ENCODE data around the gene SMR3B. TPM values are rescaled to one million over a fixed set of nuclear protein-coding genes. Genes with fewer than 3 reads are reported as not detected.

SMR3B gene
- total and polyA plus RNA-seq, 2 of the 8 experiments (the other 6 are each of a cell fraction or from before 2014, with no cell fraction given), result not detected

- H3K4me2 ChIP-seq (ENCODE audit: insufficient read depth in 1 of 2, low read depth in 2 of 2, low read length in 2 of 2), result no peak overlapping the region
- no peak overlapping the region for H2BK5ac ChIP-seq (ENCODE audit: low read depth, low read length)
- H2BK120ac ChIP-seq (replicated peaks; ENCODE audit: low read depth, low read length), result no peak overlapping the region
- no peaks in the 10 kb centered on the region for H3K23me2 ChIP-seq (ENCODE audit: low read depth, low read length)
- DNase-seq (ENCODE audit: low read depth in 1 of 2, low spot score in 2 of 2) (no peak), FAIRE-seq (no peak)
- ChIA-PET POLR2A (ENCODE audit: partially characterized antibody) (no interaction called here), CTCF (ENCODE audit: partially characterized antibody) (no interaction called here)
- no peak overlapping the region for H2AFZ ChIP-seq (ENCODE audit: low read length)
- no peak overlapping the region for H4K5ac ChIP-seq (ENCODE audit: insufficient read length, low read depth, low read length)
- H3K56ac ChIP-seq (replicated peaks; ENCODE audit: insufficient read length, low read depth, low read length), result no peak overlapping the region
- no peak overlapping the region for H2AK5ac ChIP-seq (ENCODE audit: low read depth, low read length)
- H3K36me3 ChIP-seq (ENCODE audit: control insufficient read depth in 2 of 4, insufficient read depth in 4 of 4, low read length in 3 of 4), result no peaks in the 10 kb centered on the region
- no peak overlapping the region for H3K23ac ChIP-seq (ENCODE audit: insufficient read length)
- H4K8ac ChIP-seq (ENCODE audit: extremely low read depth, insufficient read depth, low read length), result no peak overlapping the region
- H3K9ac ChIP-seq (replicated peaks in 1 of 4; ENCODE audit: extremely low read depth in 1 of 4, low read depth in 3 of 4, low read length in 3 of 4), result no peak overlapping the region
- WGBS, 2 experiments (ENCODE audit: extremely low coverage in 1 of 2, insufficient coverage in 1 of 2, insufficient read length in 1 of 2, insufficient replicate concordance in 2 of 2, low coverage in 1 of 2, low lambda C conversion rate in 2 of 2, missing lambda C conversion rate in 1 of 2), result 100% methylated on average over 1 of the region's 1 CpG; no CpG with 5 or more reads in 1 of the 2 experiments
- peaks cover 9 to 12% of the 10 kb centered on the region in 2 experiments; a peak in 2 of 4 replicates for H3K9me3 ChIP-seq (ENCODE audit: insufficient read depth in 2 of 2, low read depth in 1 of 2, low read length in 1 of 2)
- H3K79me1 ChIP-seq (ENCODE audit: low read depth, low read length), result no peaks in the 10 kb centered on the region
- H3K27me3 ChIP-seq (replicated peaks in 1 of 4; ENCODE audit: control insufficient read depth in 3 of 4, extremely low read depth in 1 of 4, insufficient read depth in 3 of 4, low read length in 3 of 4), result no peaks in the 10 kb centered on the region
- no peaks in the 10 kb centered on the region for H3K79me2 ChIP-seq (ENCODE audit: control insufficient read depth in 1 of 2, insufficient read depth in 2 of 2, low read length in 2 of 2)
- no peak overlapping the region for H2BK20ac ChIP-seq (ENCODE audit: low read length)
- no peak overlapping the region for H3K27ac ChIP-seq (ENCODE audit: low read depth, low read length)
- H3K18ac ChIP-seq (ENCODE audit: extremely low read depth, low read length), result no peak overlapping the region
- TF ChIP-seq ATF2 (IDR thresholded peaks at IDR 0.05; ENCODE audit: low read length) (no peak), TAF7 (optimal IDR thresholded peaks at IDR 0.05; ENCODE audit: borderline replicate concordance, low read depth, low read length) (no peak), BRCA1 (IDR thresholded peaks at IDR 0.05; ENCODE audit: low read depth, low read length) (no peak), EGR1 (IDR thresholded peaks at IDR 0.05; ENCODE audit: borderline replicate concordance, low read depth, low read length) (no peak), BACH1 (IDR thresholded peaks at IDR 0.05; ENCODE audit: low read length) (no peak), KDM4A (IDR thresholded peaks at IDR 0.05; ENCODE audit: low read depth, low read length, severe bottlenecking) (no peak), SIX5 (IDR thresholded peaks at IDR 0.05; ENCODE audit: low read depth, low read length) (no peak), TAF1 (IDR thresholded peaks at IDR 0.05; ENCODE audit: low read depth, low read length) (no peak)
- no peak overlapping the region for H3K14ac ChIP-seq (ENCODE audit: insufficient read length)
- no peak overlapping the region for H4K91ac ChIP-seq (replicated peaks; ENCODE audit: insufficient read length, low read length)
- no peaks in the 10 kb centered on the region for H3K4me1 ChIP-seq (replicated peaks in 1 of 4; ENCODE audit: control insufficient read depth in 3 of 4, insufficient read depth in 4 of 4, low read length in 3 of 4)
- no peaks in the 10 kb centered on the region for H4K20me1 ChIP-seq (replicated peaks in 1 of 2; ENCODE audit: control insufficient read depth in 1 of 2, insufficient read depth in 2 of 2, low read length in 2 of 2)
- H3K4me3 ChIP-seq (ENCODE audit: extremely low read depth in 1 of 4, insufficient read depth in 2 of 4, low read depth in 3 of 4, low read length in 4 of 4), result no peak overlapping the region
- no peak overlapping the region for H2BK15ac ChIP-seq (ENCODE audit: low read length)
- no peak overlapping the region for H3K4ac ChIP-seq (replicated peaks; ENCODE audit: insufficient read length, low read depth, low read length)
- H2BK12ac ChIP-seq (ENCODE audit: low read depth, low read length), result no peak overlapping the region
Measured at GRCh38 chr4:70425306-70425705, 42.4 kb downstream of the SMR3B start.

All from H1 (cell line).